Osteoblast (primary cell): ENCODE measurements around the gene ZBTB11. TPM values are rescaled to one million over a fixed set of nuclear protein-coding genes. Genes with fewer than 3 reads are reported as not detected.
"Not testable (repeated sequence)": the region's sequence is repeated elsewhere in the genome, so short reads cannot be mapped to it uniquely, and the experiment has no call there.

Experiments
- DNase-seq: peaks from one replicate; pipeline ENCODE4 v3.0.0; 2011; ENCODE audit warnings: low spot score, mixed read lengths; ENCODE audit not compliant: insufficient read length; ENCODE audit errors: missing footprints
- H2AFZ ChIP-seq: 2 replicates; pipeline ENCODE4 v1.6.0; 2011; ENCODE audit warnings: mild to moderate bottlenecking, low read length
- H3K27ac ChIP-seq: 2 replicates; pipeline ENCODE4 v1.5.1; 2011; ENCODE audit warnings: mild to moderate bottlenecking, low read depth, low read length, moderate library complexity
- H3K27me3 ChIP-seq: 2 replicates; pipeline ENCODE4 v1.6.0; 2012; ENCODE audit warnings: mild to moderate bottlenecking, control low read depth, inconsistent platforms, low read length, moderate library complexity; ENCODE audit not compliant: insufficient read depth
- H3K36me3 ChIP-seq: 2 replicates; pipeline ENCODE4 v1.5.1; 2011; ENCODE audit warnings: mild to moderate bottlenecking, low read length, control low read depth, moderate library complexity; ENCODE audit not compliant: insufficient read depth
- H3K4me1 ChIP-seq: 2 replicates; pipeline ENCODE4 v1.5.1; 2011; ENCODE audit warnings: mild to moderate bottlenecking, low read length, control low read depth, moderate library complexity; ENCODE audit not compliant: insufficient read depth
- H3K4me2 ChIP-seq: 2 replicates; pipeline ENCODE4 v1.6.0; 2011; ENCODE audit warnings: mild to moderate bottlenecking, low read length; ENCODE audit not compliant: insufficient read depth
- H3K4me3 ChIP-seq: fragments of 200-600 bp; sonication (generic); 3 replicates; pipeline ENCODE4 v1.5.1; 2012; ENCODE audit warnings: mild to moderate bottlenecking, low read length, inconsistent platforms; ENCODE audit not compliant: insufficient read depth
- H3K79me2 ChIP-seq: 2 replicates; pipeline ENCODE4 v1.6.0; 2012; ENCODE audit warnings: mild to moderate bottlenecking, low read length, control low read depth, inconsistent platforms; ENCODE audit not compliant: insufficient read depth
- H3K9me3 ChIP-seq: 2 replicates; pipeline ENCODE4 v1.5.1; 2011; ENCODE audit warnings: low read depth, low read length, control low read depth
- H4K20me1 ChIP-seq: 2 replicates; pipeline ENCODE4 v1.6.0; 2012; ENCODE audit warnings: mild to moderate bottlenecking, low read length, control low read depth; ENCODE audit not compliant: insufficient read depth
- total RNA-seq: library from RNA; depleted of rRNA; stranded (reverse); fragments of >200 nt; gene quantifications from 2 replicates; pipeline ENCODE4 v1.2.3, GENCODE V29; 2012
- TF ChIP-seq, protein P1 (sequence below): IDR thresholded peaks from 2 replicates; pipeline ENCODE4 v1.5.1; 2011; ENCODE audit warnings: mild to moderate bottlenecking, low read depth, low read length, moderate library complexity; ENCODE audit errors: extremely low read depth

ZBTB11 gene
- total RNA-seq, 1 donor: 22.8 TPM

DNA sequence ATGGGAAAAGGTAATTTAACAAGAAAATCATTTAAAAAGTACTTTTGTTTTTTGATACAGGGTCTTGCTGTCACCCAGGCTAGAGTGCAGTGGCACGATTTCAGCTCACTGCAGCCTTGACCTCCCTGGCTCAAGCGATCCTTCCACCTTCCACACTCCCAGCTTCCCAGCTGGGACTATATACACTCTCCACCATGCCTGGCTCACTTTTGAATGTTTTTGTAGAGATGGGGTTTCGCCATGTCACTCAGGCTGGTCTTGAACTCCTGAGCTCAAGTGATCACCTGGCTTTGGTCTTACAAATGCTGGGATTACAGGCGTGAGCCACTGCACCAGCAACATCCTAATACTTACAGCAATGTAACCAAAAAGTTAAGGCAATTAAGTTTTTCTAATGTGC lies 3.5 kb upstream of the ZBTB11 start:
- Histone ChIP-seq H3K9me3 (no peaks in the 10 kb centered on the region), H3K36me3 (peaks cover 55% of the 10 kb centered on the region), H3K4me1 (peaks cover 32% of the 10 kb centered on the region), H3K79me2 (peaks cover 45% of the 10 kb centered on the region), H4K20me1 (peaks cover 44% of the 10 kb centered on the region), H2AFZ (no peak overlapping the region), H3K27ac (no peak overlapping the region), H3K4me2 (no peak overlapping the region), H3K27me3 (no peaks in the 10 kb centered on the region), H3K4me3 (no peak overlapping the region)
- no peak for DNase-seq
- TF ChIP-seq, protein P1, sequence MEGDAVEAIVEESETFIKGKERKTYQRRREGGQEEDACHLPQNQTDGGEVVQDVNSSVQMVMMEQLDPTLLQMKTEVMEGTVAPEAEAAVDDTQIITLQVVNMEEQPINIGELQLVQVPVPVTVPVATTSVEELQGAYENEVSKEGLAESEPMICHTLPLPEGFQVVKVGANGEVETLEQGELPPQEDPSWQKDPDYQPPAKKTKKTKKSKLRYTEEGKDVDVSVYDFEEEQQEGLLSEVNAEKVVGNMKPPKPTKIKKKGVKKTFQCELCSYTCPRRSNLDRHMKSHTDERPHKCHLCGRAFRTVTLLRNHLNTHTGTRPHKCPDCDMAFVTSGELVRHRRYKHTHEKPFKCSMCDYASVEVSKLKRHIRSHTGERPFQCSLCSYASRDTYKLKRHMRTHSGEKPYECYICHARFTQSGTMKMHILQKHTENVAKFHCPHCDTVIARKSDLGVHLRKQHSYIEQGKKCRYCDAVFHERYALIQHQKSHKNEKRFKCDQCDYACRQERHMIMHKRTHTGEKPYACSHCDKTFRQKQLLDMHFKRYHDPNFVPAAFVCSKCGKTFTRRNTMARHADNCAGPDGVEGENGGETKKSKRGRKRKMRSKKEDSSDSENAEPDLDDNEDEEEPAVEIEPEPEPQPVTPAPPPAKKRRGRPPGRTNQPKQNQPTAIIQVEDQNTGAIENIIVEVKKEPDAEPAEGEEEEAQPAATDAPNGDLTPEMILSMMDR: no peak

GRCh38 chr3:101678837-101679236 lies 1.9 kb upstream of the ZBTB11 start:
- Histone ChIP-seq H4K20me1 (peaks cover 37% of the 10 kb centered on the region), H3K36me3 (peaks cover 39% of the 10 kb centered on the region), H3K79me2 (peaks cover 44% of the 10 kb centered on the region), H3K4me1 (peaks cover 23% of the 10 kb centered on the region)
- not testable (repeated sequence) for H3K4me2 ChIP-seq, H3K27me3 ChIP-seq, H3K9me3 ChIP-seq, DNase-seq, H3K4me3 ChIP-seq, H3K27ac ChIP-seq, H2AFZ ChIP-seq

DNA sequence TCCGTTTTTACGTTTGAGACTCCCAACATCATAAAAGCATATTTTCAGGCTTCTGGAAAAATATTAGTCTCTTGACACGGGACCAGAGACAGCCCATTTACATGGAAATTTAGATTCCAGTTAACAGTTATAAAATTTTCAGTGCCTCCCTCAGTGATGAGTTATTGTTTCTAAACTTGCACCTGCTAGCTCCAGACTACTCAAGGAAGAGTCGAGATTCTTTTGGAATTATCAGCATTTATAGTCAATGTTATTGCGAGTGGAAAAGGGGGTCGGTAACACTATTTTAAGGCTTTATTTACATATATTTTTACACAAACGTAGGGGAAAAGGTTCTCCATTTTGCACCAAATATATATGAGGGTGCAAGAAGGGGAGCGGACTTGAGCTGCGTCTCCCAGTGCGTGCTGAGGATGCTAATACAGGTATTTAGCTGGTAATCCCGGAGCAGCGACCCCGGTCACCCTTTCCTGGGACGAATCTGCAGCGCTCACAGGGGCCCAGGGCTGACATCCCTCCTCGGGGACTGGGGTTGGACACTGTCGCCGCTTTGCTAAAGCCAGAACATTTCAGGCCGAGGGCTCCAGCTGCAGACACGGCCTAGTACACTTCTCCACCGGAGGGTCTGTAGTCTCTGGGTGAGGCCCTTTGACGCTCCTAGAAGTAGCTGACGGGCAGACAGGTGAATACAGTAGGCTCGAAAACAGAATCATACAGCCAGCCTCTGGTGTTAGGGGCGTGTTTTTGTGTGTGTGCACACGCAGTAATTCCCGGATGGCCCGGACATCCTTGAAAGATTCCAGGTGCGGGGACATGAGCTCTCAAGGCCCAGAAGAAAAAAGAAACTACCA lies 729 bp upstream of the ZBTB11 start:
- Histone ChIP-seq H2AFZ (no peak overlapping the region), H3K4me1 (peaks cover 21% of the 10 kb centered on the region), H3K9me3 (no peaks in the 10 kb centered on the region), H3K4me2 (peak overlapping the region; percentile 71), H3K79me2 (peaks cover 46% of the 10 kb centered on the region), H3K4me3 (peak overlapping the region; percentile 96), H4K20me1 (peaks cover 26% of the 10 kb centered on the region), H3K36me3 (peaks cover 29% of the 10 kb centered on the region), H3K27ac (peak overlapping the region; percentile 19), H3K27me3 (no peaks in the 10 kb centered on the region)
- peak; percentile 13 for DNase-seq
- TF ChIP-seq, protein P1: no peak

DNA sequence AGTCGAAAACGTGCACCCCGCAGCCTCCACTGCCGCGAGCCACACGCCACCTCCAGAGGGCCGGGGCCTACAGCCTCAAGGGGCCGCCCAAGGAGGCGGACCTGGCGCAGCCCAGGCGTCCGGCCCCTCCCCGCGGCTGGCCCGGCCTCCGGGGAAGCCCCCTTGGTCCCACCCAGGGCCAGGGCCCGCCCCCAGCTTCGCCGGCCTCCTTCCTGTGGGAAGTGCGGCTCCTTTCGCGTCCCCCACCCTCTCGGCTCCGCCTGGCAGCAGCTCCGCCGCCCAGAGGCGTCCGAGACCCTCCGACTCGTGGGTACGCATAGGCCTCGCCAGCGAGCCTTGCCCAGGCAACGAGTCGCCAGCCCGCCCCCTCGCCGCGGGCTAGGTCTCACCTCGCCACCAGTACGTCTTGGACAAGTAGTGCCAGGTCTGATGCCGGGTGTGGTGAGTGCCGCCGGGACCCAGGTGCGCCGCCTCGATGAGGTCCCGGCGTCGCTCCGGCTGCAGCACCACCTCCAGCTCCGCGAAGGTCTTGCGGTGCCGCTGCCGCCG lies 642 bp downstream of the ZBTB11 start:
- Histone ChIP-seq H3K4me1 (peaks cover 21% of the 10 kb centered on the region), H4K20me1 (peaks cover 20% of the 10 kb centered on the region), H3K27ac (peak overlapping the region; percentile 92), H3K27me3 (no peaks in the 10 kb centered on the region), H3K79me2 (peaks cover 48% of the 10 kb centered on the region), H3K4me2 (peak overlapping the region; percentile 89), H3K9me3 (no peaks in the 10 kb centered on the region), H2AFZ (peak overlapping the region; percentile 92), H3K36me3 (peaks cover 22% of the 10 kb centered on the region), H3K4me3 (peak overlapping the region; percentile 96)
- TF ChIP-seq, protein P1: no peak
- peak; percentile 97 for DNase-seq
